Subcutaneous abdominal adipose tissue (tissue), 5 donors: ENCODE data around the gene ZNF367.
A peak's percentile ranks its signal among the peaks of the same experiment; 100 is the strongest.

ENCODE experiments used
- H3K27ac ChIP-seq: one replicate; pipeline ENCODE4 v1.7.0; 2013; ENCODE audit warnings: low read depth, mild to moderate bottlenecking, inconsistent platforms, low read length, moderate library complexity
- H3K27me3 ChIP-seq, 5 donors: one replicate each; pipeline ENCODE4 v1.7.0; 2013; ENCODE audit warnings: low read length in 5 of 5, inconsistent platforms in 1 of 5; ENCODE audit not compliant: control insufficient read depth in 5 of 5, insufficient read depth in 4 of 5
- H3K36me3 ChIP-seq, 5 donors: one replicate each; pipeline ENCODE4 v1.7.0; 2013; ENCODE audit warnings: low read length in 5 of 5; ENCODE audit not compliant: control insufficient read depth in 5 of 5, insufficient read depth in 5 of 5
- H3K4me1 ChIP-seq, 5 donors: one replicate each; pipeline ENCODE4 v1.7.0; 2013; ENCODE audit warnings: low read length in 5 of 5, mild to moderate bottlenecking in 3 of 5, moderate library complexity in 1 of 5; ENCODE audit not compliant: control insufficient read depth in 5 of 5, insufficient read depth in 5 of 5
- H3K4me3 ChIP-seq, 5 donors: one replicate each; pipeline ENCODE4 v1.7.0; 2013; ENCODE audit warnings: low read length in 5 of 5, low read depth in 1 of 5
- H3K9ac ChIP-seq, 5 donors: one replicate each; pipeline ENCODE4 v1.7.0; 2013; ENCODE audit warnings: low read length in 5 of 5, mild to moderate bottlenecking in 4 of 5, moderate library complexity in 3 of 5
- H3K9me3 ChIP-seq, 5 donors: one replicate each; pipeline ENCODE4 v1.7.0; 2013; ENCODE audit warnings: low read length in 5 of 5; ENCODE audit not compliant: control insufficient read depth in 5 of 5
- donor health status: healthy.
- donor health status: healthy.
- donor health status: healthy.
- donor health status: healthy.
- donor health status: healthy.

Gene ZNF367

GRCh38 chr9:96418083-96418919 lies at the start of gene ZNF367:
Gene ZNF367, minus strand, starts transcription at chr9:96418370. Its CDS starts 338 bp downstream, at chr9:96418032.
- Histone ChIP-seq H3K4me1 (peaks cover 11 to 39% (median 29%) of the 10 kb centered on the region in 5 donors), H3K27me3 (no peaks in the 10 kb centered on the region), H3K36me3 (no peaks in the 10 kb centered on the region), H3K9me3 (no peaks in the 10 kb centered on the region), H3K4me3 (peak within 1 kb of the TSS; percentile 88 to 97 (median 93)), H3K27ac (peak within 1 kb of the TSS; percentile 88), H3K9ac (peak within 1 kb of the TSS in 4 of 5 donors; percentile 75 to 91 (median 87))

GRCh38 chr9:96467784-96468183 lies 49.6 kb upstream of the ZNF367 start:
- Histone ChIP-seq H3K27ac (no peak overlapping the region), H3K4me1 (no peaks in the 10 kb centered on the region), H3K9ac (no peak overlapping the region), H3K36me3 (peaks cover 10 to 67% (median 33%) of the 10 kb centered on the region in 5 donors), H3K9me3 (no peaks in the 10 kb centered on the region), H3K4me3 (no peak overlapping the region), H3K27me3 (no peaks in the 10 kb centered on the region)

- Histone ChIP-seq H3K9ac (no peak overlapping the region), H3K4me3 (no peak overlapping the region), H3K36me3 (peaks cover 6 to 42% (median 19%) of the 10 kb centered on the region in 5 donors), H3K27me3 (no peaks in the 10 kb centered on the region), H3K9me3 (no peaks in the 10 kb centered on the region), H3K4me1 (no peaks in the 10 kb centered on the region), H3K27ac (no peak overlapping the region)
Observed at GRCh38 chr9:96464426-96464825, 46.3 kb upstream of the ZNF367 start.

- no peaks in the 10 kb centered on the region for H3K9me3 ChIP-seq
- no peak overlapping the region for H3K4me3 ChIP-seq
- no peak overlapping the region for H3K27ac ChIP-seq
- no peaks in the 10 kb centered on the region for H3K4me1 ChIP-seq
- H3K27me3 ChIP-seq: no peaks in the 10 kb centered on the region
- no peak overlapping the region for H3K9ac ChIP-seq
- H3K36me3 ChIP-seq: peaks cover 3 to 29% (median 12%) of the 10 kb centered on the region in 5 donors
Observed at GRCh38 chr9:96462541-96462940, 44.4 kb upstream of the ZNF367 start.

GRCh38 chr9:96461336-96461735 lies 43.2 kb upstream of the ZNF367 start:
- H3K9ac ChIP-seq: no peak overlapping the region
- H3K4me1 ChIP-seq: no peaks in the 10 kb centered on the region
- no peak overlapping the region for H3K4me3 ChIP-seq
- no peaks in the 10 kb centered on the region for H3K9me3 ChIP-seq
- H3K36me3 ChIP-seq: peaks cover under 1 to 25% (median 9%) of the 10 kb centered on the region in 5 donors
- no peak overlapping the region for H3K27ac ChIP-seq
- no peaks in the 10 kb centered on the region for H3K27me3 ChIP-seq

GRCh38 chr9:96460882-96461281 lies 42.7 kb upstream of the ZNF367 start:
- H3K4me3 ChIP-seq: no peak overlapping the region
- H3K9ac ChIP-seq: no peak overlapping the region
- no peaks in the 10 kb centered on the region for H3K9me3 ChIP-seq
- no peaks in the 10 kb centered on the region for H3K27me3 ChIP-seq
- H3K27ac ChIP-seq: no peak overlapping the region
- no peaks in the 10 kb centered on the region for H3K4me1 ChIP-seq
- peaks cover 0 to 20% (median 7%) of the 10 kb centered on the region in 5 donors for H3K36me3 ChIP-seq

- Histone ChIP-seq H3K9ac (no peak overlapping the region), H3K27me3 (no peaks in the 10 kb centered on the region), H3K9me3 (no peaks in the 10 kb centered on the region), H3K27ac (no peak overlapping the region), H3K4me3 (no peak overlapping the region), H3K4me1 (no peaks in the 10 kb centered on the region), H3K36me3 (peaks cover 0 to 16% (median 3%) of the 10 kb centered on the region in 5 donors)
Observed at GRCh38 chr9:96460470-96460869, 42.3 kb upstream of the ZNF367 start.

GRCh38 chr9:96459268-96460007 lies 41.3 kb upstream of the ZNF367 start:
- Histone ChIP-seq H3K9me3 (no peaks in the 10 kb centered on the region), H3K36me3 (peaks cover 0 to 10% (median 2%) of the 10 kb centered on the region in 5 donors), H3K9ac (no peak overlapping the region), H3K27me3 (no peaks in the 10 kb centered on the region), H3K27ac (no peak overlapping the region), H3K4me3 (no peak overlapping the region), H3K4me1 (no peaks in the 10 kb centered on the region)

- Histone ChIP-seq H3K4me1 (no peaks in the 10 kb centered on the region), H3K4me3 (no peak overlapping the region), H3K27ac (no peak overlapping the region), H3K36me3 (peaks cover 0 to 7% (median 2%) of the 10 kb centered on the region in 5 donors), H3K9me3 (no peaks in the 10 kb centered on the region), H3K27me3 (no peaks in the 10 kb centered on the region), H3K9ac (no peak overlapping the region)
Observed at GRCh38 chr9:96458226-96458625, 40.1 kb upstream of the ZNF367 start.

GRCh38 chr9:96457266-96457665 lies 39.1 kb upstream of the ZNF367 start:
- no peaks in the 10 kb centered on the region for H3K27me3 ChIP-seq
- H3K4me3 ChIP-seq: no peak overlapping the region
- H3K9ac ChIP-seq: no peak overlapping the region
- H3K9me3 ChIP-seq: no peaks in the 10 kb centered on the region
- H3K4me1 ChIP-seq: no peaks in the 10 kb centered on the region
- peaks cover 0 to 7% (median 2%) of the 10 kb centered on the region in 5 donors for H3K36me3 ChIP-seq
- H3K27ac ChIP-seq: no peak overlapping the region
